Upper lobe of left lung (tissue), 4 donors: ENCODE results near the gene MT2A.

Source experiments
- POLR2A ChIP-seq, 4 donors: fragments of 450-650 bp; IDR thresholded peaks; one replicate each; pipeline ENCODE4 v1.5.1; 2016 to 2017; ENCODE audit warnings: antibody characterized with exemption in 4 of 4, mild to moderate bottlenecking in 2 of 4
- TF ChIP-seq, protein P1 (sequence below), 6 experiments: fragments of 450-650 bp in 4 of 6; fragments of 200-600 bp in 2 of 6; sonication (generic) in 2 of 6; IDR thresholded peaks; one replicate each; pipeline ENCODE4 v1.5.1; 2016 to 2019; ENCODE audit warnings: antibody characterized with exemption in 6 of 6

DNA sequence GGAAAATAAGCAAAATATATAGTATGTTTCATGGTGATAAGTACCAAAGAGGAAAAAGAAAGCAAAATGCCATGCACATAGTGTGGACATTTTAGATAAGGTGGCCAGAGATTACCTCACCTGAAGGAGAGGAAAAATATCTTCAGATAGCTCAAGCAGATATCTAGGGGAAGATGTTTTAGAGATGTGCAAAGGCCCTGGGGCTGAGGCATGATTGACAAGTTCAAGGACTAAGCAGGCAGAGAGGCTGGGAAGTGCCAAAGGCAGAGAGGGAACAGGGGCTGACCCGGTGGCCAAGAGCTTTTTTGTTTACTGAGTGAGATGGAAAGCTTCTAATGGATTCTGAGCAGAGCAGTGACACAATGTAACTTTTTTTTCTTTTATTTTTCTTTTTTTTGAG lies 47.9 kb upstream of the MT2A start:
- no peak for TF ChIP-seq POLR2A (IDR thresholded peaks at IDR 0.05)
- TF ChIP-seq, protein P1, sequence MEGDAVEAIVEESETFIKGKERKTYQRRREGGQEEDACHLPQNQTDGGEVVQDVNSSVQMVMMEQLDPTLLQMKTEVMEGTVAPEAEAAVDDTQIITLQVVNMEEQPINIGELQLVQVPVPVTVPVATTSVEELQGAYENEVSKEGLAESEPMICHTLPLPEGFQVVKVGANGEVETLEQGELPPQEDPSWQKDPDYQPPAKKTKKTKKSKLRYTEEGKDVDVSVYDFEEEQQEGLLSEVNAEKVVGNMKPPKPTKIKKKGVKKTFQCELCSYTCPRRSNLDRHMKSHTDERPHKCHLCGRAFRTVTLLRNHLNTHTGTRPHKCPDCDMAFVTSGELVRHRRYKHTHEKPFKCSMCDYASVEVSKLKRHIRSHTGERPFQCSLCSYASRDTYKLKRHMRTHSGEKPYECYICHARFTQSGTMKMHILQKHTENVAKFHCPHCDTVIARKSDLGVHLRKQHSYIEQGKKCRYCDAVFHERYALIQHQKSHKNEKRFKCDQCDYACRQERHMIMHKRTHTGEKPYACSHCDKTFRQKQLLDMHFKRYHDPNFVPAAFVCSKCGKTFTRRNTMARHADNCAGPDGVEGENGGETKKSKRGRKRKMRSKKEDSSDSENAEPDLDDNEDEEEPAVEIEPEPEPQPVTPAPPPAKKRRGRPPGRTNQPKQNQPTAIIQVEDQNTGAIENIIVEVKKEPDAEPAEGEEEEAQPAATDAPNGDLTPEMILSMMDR (IDR thresholded peaks at IDR 0.05): no peak
